Activated CD4-positive, alpha-beta T cell treated with anti-CD3 and anti-CD28 coated beads, Interleukin-2, amount 10 ng/mL, durations not matched to agents 24 days and 14 days (primary cell): ENCODE data around the gene TOX2. TPM values are rescaled to one million over a fixed set of nuclear protein-coding genes. Genes with fewer than 3 reads are reported as not detected.
A peak's percentile ranks its signal among the peaks of the same experiment; 100 is the strongest.

ENCODE experiments used
- DNase-seq: peaks from one replicate; pipeline ENCODE4 v3.0.0; 2022
- H3K27ac Mint-ChIP-seq: one replicate; pipeline ENCODE4 v1.8.0; 2022; ENCODE audit warnings: mild to moderate bottlenecking, mixed read lengths
- H3K27me3 Mint-ChIP-seq: one replicate; pipeline ENCODE4 v1.8.0; 2022; ENCODE audit warnings: mixed read lengths
- H3K36me3 Mint-ChIP-seq: one replicate; pipeline ENCODE4 v1.8.0; 2022; ENCODE audit warnings: low read depth, mild to moderate bottlenecking, mixed read lengths
- H3K4me1 Mint-ChIP-seq: one replicate; pipeline ENCODE4 v1.8.0; 2021; ENCODE audit warnings: mixed read lengths
- H3K4me3 Mint-ChIP-seq: one replicate; pipeline ENCODE4 v1.8.0; 2022; ENCODE audit warnings: mild to moderate bottlenecking, moderate library complexity, mixed read lengths
- H3K9me3 Mint-ChIP-seq: one replicate; pipeline ENCODE4 v1.8.0; 2021; ENCODE audit warnings: mixed read lengths
- intact Hi-C: fragments of 100-400 bp; cut with micrococcal nuclease; formaldehyde crosslinking; loops from one replicate; pipeline ENCODE4 v1.15.1; 2023
- total RNA-seq: library from RNA; stranded (reverse); gene quantifications from 2 replicates; pipeline ENCODE4 v1.2.3, GENCODE V29; 2022

TOX2 gene
- total RNA-seq, 1 donor from 2014 or later, result 2.6 TPM

DNA sequence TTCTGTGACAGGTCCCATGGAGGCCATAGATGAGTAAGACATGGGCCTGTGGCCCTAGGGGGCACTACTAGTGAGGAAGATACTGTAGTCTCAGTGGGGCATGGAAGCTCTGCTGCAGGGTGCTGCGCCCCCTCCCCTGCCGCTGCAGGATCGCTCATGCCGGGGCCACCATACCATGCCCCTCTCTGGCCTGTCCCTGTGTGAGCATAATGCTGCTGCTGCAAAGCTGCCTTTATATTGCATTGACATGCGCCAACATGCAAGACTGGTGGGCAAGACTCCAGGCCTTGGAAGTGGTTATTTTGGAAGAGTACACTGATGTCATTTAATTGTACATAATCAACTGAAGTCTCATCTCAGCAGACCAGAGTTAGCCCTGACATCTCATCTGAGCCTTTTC, 60.0 kb downstream of the TOX2 start:
- Mint-ChIP-seq H3K27ac (no peak overlapping the region), H3K9me3 (peaks cover 18% of the 10 kb centered on the region), H3K4me3 (no peak overlapping the region), H3K36me3 (peaks cover 8% of the 10 kb centered on the region), H3K4me1 (peaks cover 15% of the 10 kb centered on the region), H3K27me3 (peaks cover 18% of the 10 kb centered on the region)
- no peak for DNase-seq
- intact Hi-C loops, result no loop called here

DNA sequence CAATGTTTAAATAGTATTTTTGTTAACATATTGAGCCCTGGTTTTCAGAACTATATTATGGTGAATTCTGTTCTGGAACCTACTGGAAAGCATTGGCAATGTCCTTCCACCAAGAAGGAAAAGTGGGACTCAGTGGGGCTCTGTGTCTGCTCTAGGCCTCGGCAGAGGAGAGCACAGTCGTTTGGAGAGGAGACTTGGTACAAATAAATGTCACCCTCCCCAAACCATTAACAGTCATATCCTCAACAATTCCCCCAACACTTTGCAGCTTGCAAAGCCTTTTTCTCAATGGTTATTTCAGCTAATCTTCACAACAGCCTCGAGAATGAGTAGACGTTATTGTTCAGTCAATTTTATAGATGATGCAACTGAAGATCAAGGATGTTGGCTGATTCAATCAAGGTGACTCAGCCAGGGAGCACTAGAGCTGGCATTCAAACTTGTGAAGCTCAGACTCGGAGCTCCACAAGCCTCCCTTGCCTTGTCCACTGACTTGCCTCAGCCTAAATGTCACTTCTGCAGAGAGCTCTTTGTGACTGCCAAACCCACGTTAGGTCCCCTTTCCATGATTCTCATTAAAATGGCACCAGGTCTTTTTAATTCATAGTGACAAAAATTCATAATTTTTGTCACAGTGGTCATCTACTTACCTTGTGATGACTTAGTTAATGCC, 60.6 kb downstream of the TOX2 start:
- DNase-seq, result no peak
- Mint-ChIP-seq H3K36me3 (peaks cover 11% of the 10 kb centered on the region), H3K27ac (no peak overlapping the region), H3K9me3 (peaks cover 23% of the 10 kb centered on the region), H3K27me3 (peaks cover 22% of the 10 kb centered on the region), H3K4me1 (peaks cover 12% of the 10 kb centered on the region), H3K4me3 (no peak overlapping the region)
- intact Hi-C loops, result no loop called here

DNA sequence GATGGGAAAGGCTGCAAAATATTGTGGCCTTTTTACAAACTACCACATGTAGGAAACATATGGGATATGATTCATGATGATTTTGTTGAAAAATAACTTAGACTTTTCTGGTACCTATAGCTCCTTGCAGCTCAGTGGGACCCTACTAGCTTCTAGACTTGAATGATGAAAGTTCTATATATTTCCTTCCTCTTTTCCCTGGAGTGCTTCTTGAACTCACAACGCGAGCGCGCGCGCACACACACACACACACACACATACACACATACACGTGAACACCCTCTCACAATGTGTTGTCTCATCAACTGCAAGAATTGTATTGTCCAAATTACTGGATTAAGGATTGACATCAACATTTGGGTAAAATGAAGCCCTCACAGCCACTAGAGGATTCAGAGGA, 61.9 kb downstream of the TOX2 start:
- Mint-ChIP-seq H3K36me3 (peaks cover 11% of the 10 kb centered on the region), H3K9me3 (peaks cover 23% of the 10 kb centered on the region), H3K27ac (no peak overlapping the region), H3K4me1 (peaks cover 12% of the 10 kb centered on the region), H3K4me3 (no peak overlapping the region), H3K27me3 (peaks cover 17% of the 10 kb centered on the region)
- intact Hi-C loops, result no loop called here
- DNase-seq, result no peak

DNA sequence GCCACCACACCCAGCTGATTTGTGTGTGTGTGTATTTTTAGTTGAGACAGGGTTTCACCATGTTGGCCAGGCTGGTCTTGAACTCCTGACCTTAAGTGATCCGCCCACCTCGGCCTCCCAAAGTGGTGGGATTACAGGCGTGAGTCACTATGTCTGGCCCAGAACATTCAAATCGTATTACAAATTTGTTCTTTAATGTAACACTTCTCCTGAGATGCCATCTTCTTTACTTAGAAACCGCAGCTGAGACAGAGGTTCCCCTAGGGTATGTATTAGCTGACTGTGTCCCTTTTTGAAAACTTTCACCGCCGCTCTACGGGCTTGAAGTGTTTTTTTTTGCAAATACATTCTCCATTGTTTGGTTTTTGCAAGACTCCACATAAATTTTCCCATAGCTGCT, 62.6 kb downstream of the TOX2 start:
- no peak overlapping the region for H3K27ac Mint-ChIP-seq
- peaks cover 17% of the 10 kb centered on the region for H3K27me3 Mint-ChIP-seq
- peaks cover 23% of the 10 kb centered on the region for H3K9me3 Mint-ChIP-seq
- peaks cover 11% of the 10 kb centered on the region for H3K36me3 Mint-ChIP-seq
- H3K4me1 Mint-ChIP-seq, result peaks cover 14% of the 10 kb centered on the region
- no peak for DNase-seq
- intact Hi-C loops, result no loop called here
- H3K4me3 Mint-ChIP-seq, result no peak overlapping the region

DNA sequence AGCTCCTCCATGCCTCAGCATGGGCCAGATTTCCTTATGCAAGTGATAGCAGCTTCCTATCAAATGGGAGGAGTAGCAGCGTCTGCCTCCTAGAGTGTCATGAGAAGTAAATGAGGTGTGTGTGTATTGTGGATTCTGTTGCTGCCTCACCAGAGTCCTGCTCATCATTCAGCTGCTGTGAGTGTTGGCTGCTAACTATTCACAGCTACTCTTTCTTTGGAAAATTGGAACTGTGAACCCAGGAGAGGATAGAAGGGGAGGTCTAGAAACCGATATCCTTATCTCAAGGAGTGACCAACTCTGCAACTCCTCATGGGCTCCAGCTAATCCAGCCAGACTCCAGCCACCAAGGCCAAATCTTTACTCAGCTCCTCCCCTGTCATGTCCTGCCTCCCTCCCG, 63.3 kb downstream of the TOX2 start:
- intact Hi-C loops, result no loop called here
- peaks cover 17% of the 10 kb centered on the region for H3K27me3 Mint-ChIP-seq
- H3K36me3 Mint-ChIP-seq, result peaks cover 11% of the 10 kb centered on the region
- peaks cover 16% of the 10 kb centered on the region for H3K4me1 Mint-ChIP-seq
- peaks cover 23% of the 10 kb centered on the region for H3K9me3 Mint-ChIP-seq
- no peak overlapping the region for H3K27ac Mint-ChIP-seq
- no peak for DNase-seq
- no peak overlapping the region for H3K4me3 Mint-ChIP-seq

DNA sequence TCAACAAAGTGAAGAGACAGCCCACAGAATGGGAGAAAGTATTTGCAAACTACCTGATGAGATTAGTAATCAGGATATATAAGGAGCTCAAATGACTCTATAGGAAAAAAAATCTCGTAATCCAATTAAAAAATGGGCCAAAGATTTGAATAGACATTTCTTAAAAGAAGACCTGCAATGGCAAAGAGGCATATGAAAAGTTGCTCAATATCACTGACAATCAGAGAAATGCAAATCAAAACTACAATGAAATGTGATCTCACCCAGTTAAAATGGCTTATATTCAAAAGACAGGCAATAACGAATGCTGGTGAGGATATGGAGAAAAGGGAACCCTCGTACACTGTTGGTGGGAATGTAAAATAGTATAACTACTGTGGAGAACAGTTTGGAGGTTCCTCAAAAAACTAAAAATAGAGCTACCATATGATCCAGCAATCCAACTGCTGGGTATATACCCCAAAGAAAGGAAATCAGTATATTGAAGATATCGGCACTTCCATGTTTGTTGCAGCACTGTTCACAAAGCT, 65.0 kb downstream of the TOX2 start:
- Mint-ChIP-seq H3K27me3 (peaks cover 11% of the 10 kb centered on the region), H3K4me3 (no peak overlapping the region), H3K36me3 (peaks cover 11% of the 10 kb centered on the region), H3K9me3 (peaks cover 23% of the 10 kb centered on the region), H3K27ac (no peak overlapping the region), H3K4me1 (peaks cover 15% of the 10 kb centered on the region)
- intact Hi-C loops, result no loop called here
- no peak for DNase-seq

DNA sequence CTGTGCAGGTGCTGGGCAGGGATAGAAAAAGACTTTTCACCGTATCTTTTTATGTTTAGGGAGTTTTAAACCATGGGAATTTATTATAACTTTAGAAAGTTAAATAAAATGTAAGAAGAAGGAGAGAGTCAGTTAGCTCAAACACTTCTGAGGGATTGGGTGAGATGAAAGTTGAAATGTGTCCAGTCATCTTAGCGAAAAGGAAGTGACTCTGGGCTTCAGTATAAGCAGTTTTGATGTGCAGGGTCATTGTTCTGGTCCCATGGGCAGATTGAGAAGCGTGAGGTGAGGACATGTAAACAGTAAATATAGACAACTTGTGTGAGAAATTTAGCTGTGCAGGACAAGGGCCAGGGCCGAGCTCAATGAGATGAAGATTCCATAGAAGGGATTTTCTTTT, 66.9 kb downstream of the TOX2 start:
- Mint-ChIP-seq H3K4me1 (peaks cover 14% of the 10 kb centered on the region), H3K4me3 (no peak overlapping the region), H3K9me3 (peaks cover 18% of the 10 kb centered on the region), H3K27ac (no peak overlapping the region), H3K27me3 (peaks cover 16% of the 10 kb centered on the region), H3K36me3 (peaks cover 11% of the 10 kb centered on the region)
- intact Hi-C loops, result no loop called here
- no peak for DNase-seq

DNA sequence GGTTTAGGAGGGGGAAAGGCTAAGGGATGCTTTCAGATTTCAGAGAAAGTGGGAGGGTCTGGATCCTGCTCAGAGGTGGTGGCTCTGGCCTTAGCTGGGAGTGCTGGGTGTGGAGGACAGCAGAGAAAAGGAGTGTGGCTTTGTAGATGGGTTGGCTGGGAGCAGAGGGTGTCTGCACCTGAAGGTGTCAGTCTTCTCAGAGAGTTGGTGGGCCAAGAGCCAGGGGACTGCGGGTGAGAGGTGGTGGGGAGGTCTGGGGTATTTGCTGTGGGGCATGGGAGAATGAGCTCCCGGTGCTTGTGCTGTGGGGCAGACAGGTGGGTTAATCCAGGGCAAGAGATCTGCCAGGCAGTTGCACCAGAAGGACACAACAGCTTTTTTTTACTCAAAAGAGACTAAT, 67.4 kb downstream of the TOX2 start:
- H3K27ac Mint-ChIP-seq, result no peak overlapping the region
- intact Hi-C loops, result loop anchor here (2.0 kb wide), 1 partner anchor 19 kb away; no protein-coding TSS in a partner anchor
- no peak for DNase-seq
- H3K4me3 Mint-ChIP-seq, result no peak overlapping the region
- H3K36me3 Mint-ChIP-seq, result peaks cover 10% of the 10 kb centered on the region
- H3K27me3 Mint-ChIP-seq, result peaks cover 16% of the 10 kb centered on the region
- H3K4me1 Mint-ChIP-seq, result peaks cover 14% of the 10 kb centered on the region
- peaks cover 15% of the 10 kb centered on the region for H3K9me3 Mint-ChIP-seq

DNA sequence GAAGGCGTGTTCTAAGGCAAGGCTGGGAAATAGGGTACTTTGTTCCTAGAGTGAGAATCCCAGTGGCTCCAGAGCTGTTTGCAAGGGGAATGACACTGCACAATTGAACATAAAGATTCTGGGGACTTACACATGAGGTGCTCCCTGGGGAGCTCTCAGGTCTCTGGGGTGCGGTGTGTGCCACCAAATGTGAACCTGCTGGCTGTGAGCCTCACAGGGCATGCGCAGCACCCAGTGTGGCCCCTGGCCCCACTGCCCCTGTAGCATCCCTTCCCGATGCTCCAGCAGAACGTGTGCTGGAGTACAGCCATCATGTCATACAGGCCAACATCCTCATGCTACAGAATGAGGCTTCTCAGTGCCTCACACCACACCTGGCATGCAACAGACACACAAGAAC, 68.2 kb downstream of the TOX2 start:
- H3K36me3 Mint-ChIP-seq, result peaks cover 10% of the 10 kb centered on the region
- H3K4me3 Mint-ChIP-seq, result no peak overlapping the region
- peaks cover 14% of the 10 kb centered on the region for H3K4me1 Mint-ChIP-seq
- intact Hi-C loops, result loop anchor here (1.0 to 2.0 kb wide), 2 partner anchors 18 to 97 kb away; no protein-coding TSS in a partner anchor
- DNase-seq, result no peak
- peaks cover 16% of the 10 kb centered on the region for H3K27me3 Mint-ChIP-seq
- no peak overlapping the region for H3K27ac Mint-ChIP-seq
- H3K9me3 Mint-ChIP-seq, result peaks cover 15% of the 10 kb centered on the region

DNA sequence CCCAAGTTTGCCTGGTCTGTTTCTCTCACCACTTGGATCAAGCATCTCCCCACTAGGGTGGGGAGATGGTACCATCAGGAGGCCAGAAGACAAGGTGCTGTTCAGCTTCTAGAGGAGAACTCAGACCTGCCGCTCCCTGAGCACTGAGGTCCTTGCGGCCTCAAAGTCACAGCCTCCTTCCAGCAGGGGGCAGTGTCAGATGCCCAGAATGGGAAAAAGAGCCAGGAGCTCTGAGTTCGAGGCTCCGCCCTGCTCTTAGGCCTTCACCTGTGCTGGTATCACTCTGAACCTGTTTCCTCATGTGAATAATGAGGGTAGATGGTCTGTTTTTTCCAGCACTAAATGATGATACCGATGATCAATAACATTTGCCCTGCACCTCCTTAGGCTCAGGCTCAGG, 68.7 kb downstream of the TOX2 start:
- H3K4me3 Mint-ChIP-seq, result no peak overlapping the region
- H3K27ac Mint-ChIP-seq, result no peak overlapping the region
- peaks cover 10% of the 10 kb centered on the region for H3K36me3 Mint-ChIP-seq
- H3K4me1 Mint-ChIP-seq, result peaks cover 14% of the 10 kb centered on the region
- peaks cover 16% of the 10 kb centered on the region for H3K27me3 Mint-ChIP-seq
- DNase-seq, result peak; percentile 76
- H3K9me3 Mint-ChIP-seq, result peaks cover 15% of the 10 kb centered on the region
- intact Hi-C loops, result loop anchor here (1.0 to 2.0 kb wide), 2 partner anchors 17 to 97 kb away; no protein-coding TSS in a partner anchor

DNA sequence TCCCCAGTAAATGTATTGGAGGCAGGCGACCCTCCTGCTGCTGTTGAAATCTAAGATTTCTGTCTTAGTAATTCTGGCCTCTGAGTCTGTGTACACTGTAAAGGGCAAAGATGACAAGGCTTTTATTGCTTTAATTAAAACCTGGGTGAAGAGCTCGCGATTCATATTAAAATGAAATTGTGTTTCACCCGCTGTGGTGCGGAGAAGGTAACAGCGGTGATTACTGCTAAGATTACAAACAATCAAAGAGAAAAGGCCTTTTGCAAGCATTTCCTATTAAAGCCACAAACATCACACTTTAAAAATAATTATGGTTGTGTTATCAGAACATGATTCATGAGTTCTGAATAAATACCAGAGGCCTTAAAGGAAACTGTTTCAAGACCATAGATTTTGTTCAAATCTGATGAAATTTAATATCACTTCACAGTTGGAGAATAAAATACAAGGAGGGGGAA, 69.3 kb downstream of the TOX2 start:
- Mint-ChIP-seq H3K4me3 (no peak overlapping the region), H3K27ac (no peak overlapping the region), H3K27me3 (peaks cover 14% of the 10 kb centered on the region), H3K36me3 (peaks cover 8% of the 10 kb centered on the region), H3K9me3 (peaks cover 12% of the 10 kb centered on the region), H3K4me1 (peaks cover 14% of the 10 kb centered on the region)
- no peak for DNase-seq
- intact Hi-C loops, result loop anchor here (1.0 to 2.0 kb wide), 2 partner anchors 17 to 96 kb away; no protein-coding TSS in a partner anchor

DNA sequence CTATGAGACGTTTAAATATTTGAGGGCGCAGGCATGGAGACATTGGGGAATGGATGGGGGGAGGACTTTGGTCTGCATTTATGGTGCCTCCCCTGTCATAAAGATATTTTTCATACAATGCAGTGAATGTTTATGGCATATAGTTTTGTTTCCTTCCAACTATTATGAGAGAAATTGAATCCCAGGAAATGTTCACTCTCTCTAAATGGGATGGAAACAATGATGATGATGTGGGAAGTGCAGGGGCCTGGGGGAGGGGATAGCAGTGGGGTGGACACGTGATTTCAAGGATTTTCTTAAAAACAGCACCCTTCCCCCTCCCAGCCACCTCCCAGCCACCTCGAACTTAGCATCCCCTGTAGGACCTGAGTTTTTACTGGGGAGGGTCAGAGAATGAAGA, 69.9 kb downstream of the TOX2 start:
- Mint-ChIP-seq H3K27ac (no peak overlapping the region), H3K4me3 (no peak overlapping the region)

DNA sequence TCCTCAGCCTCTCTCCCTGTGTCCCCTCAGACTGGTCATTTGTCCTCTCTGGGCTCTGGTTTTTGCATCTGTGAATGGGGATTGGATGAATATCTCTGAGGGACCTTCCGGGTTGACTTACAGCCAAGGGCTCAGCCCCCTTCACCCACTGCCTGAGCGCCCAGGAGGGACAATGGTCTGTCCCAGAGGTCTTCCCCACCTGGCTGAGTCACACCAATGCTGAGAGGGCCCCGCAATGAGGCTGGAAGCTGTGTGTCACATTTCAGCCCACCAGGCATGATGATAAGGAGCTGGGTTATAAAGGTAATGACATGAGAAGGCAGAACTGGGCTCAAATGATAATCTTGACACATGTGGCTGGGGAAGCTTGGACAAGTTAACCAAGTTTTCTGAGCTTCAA, 70.5 kb downstream of the TOX2 start:
- intact Hi-C loops, result no loop called here
- Mint-ChIP-seq H3K27ac (no peak overlapping the region), H3K36me3 (no peaks in the 10 kb centered on the region)

More for the DNA sequence above, 69.9 kb downstream of the TOX2 start:
- peaks cover 5% of the 10 kb centered on the region for H3K36me3 Mint-ChIP-seq
- no peak for DNase-seq
- peaks cover 14% of the 10 kb centered on the region for H3K4me1 Mint-ChIP-seq
- peaks cover 9% of the 10 kb centered on the region for H3K9me3 Mint-ChIP-seq
- intact Hi-C loops, result no loop called here
- H3K27me3 Mint-ChIP-seq, result peaks cover 10% of the 10 kb centered on the region

DNA sequence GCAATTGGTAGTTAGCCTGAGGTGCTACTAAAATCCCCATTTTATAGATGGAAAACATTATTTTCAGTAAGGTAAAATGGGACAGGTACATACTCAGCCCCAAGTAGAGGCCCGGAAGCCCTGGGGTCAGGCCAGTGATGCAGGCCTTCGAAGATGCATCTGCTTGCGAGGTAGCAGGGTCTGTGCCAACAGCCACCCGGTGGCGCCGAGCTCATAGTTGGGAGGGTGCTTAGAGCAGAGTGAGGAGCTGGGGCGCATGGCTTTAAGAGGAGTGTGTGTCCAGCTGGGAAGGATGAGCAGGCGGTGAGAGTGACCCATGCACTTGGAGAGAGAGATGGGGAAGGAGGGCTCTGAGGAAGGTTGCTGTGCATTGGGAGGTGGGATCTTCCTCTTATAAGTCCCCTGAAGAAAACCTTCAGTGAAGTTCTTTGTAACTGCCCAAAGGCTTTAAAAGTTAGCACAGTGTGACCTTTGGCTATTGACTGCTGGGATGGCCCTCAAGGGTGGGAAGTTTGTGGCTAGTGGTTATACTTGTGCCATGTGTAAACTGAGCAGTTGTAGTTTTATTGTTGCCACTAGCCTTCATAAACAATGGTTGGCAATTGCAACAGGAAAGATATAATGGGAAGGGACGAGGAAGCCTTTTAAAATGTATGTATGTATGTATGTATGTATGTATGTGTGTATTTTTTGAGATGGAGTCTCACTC, 71.1 kb downstream of the TOX2 start:
- Mint-ChIP-seq H3K4me1 (peaks cover 14% of the 10 kb centered on the region), H3K27me3 (peaks cover 5% of the 10 kb centered on the region), H3K27ac (peak overlapping the region; percentile 26), H3K9me3 (peaks cover 3% of the 10 kb centered on the region), H3K4me3 (no peak overlapping the region), H3K36me3 (no peaks in the 10 kb centered on the region)
- no peak for DNase-seq
- intact Hi-C loops, result no loop called here

More for the DNA sequence above, 70.5 kb downstream of the TOX2 start:
- DNase-seq, result no peak
- no peak overlapping the region for H3K4me3 Mint-ChIP-seq
- peaks cover 5% of the 10 kb centered on the region for H3K27me3 Mint-ChIP-seq
- H3K9me3 Mint-ChIP-seq, result peaks cover 4% of the 10 kb centered on the region
- H3K4me1 Mint-ChIP-seq, result peaks cover 14% of the 10 kb centered on the region
